Stimulated activated CD4-positive, alpha-beta T cell treated with anti-CD3 and anti-CD28 coated beads, Interleukin-1b, Interleukin-23, amount 100 ng/mL, for 24 hours (primary cell): ENCODE measurements around the gene BCAR3.
"Not testable (repeated sequence)": the region's sequence is repeated elsewhere in the genome, so short reads cannot be mapped to it uniquely, and the experiment has no call there.

ENCODE experiments used
- DNase-seq, 4 experiments: peaks; one replicate each; pipeline ENCODE4 v3.0.0-alpha.2; 2020; ENCODE audit warnings: low read depth in 4 of 4, low spot score in 1 of 4

Gene BCAR3

GRCh38 chr1:93670141-93670540 lies 11.5 kb downstream of the BCAR3 start:
- no peak for DNase-seq

GRCh38 chr1:93669369-93669768 lies 12.3 kb downstream of the BCAR3 start:
- DNase-seq: no peak

DNA sequence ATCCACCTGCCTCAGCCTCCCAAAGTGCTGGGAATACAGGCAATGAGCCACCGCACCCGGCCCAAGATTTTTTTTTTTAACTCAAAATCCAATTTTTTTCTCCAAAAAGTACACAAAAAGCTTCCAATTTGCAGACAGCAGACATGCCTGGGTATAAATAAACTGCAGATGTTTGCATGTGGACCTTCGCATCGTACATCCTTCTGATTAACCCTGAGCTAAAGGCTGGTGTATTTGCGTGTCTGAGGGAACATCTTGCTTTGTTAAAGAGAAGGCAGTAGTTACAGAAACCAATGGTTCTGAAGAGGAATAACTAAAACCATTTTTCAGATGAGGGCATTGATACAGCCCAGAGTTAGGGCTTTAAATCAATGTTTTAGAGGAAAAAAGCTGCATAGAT lies 12.7 kb downstream of the BCAR3 start:
- DNase-seq: no peak

- DNase-seq: no peak
Observed at GRCh38 chr1:93668121-93668520, 13.5 kb downstream of the BCAR3 start.

- DNase-seq: no peak
Observed at GRCh38 chr1:93667642-93668041, 14.0 kb downstream of the BCAR3 start.

DNA sequence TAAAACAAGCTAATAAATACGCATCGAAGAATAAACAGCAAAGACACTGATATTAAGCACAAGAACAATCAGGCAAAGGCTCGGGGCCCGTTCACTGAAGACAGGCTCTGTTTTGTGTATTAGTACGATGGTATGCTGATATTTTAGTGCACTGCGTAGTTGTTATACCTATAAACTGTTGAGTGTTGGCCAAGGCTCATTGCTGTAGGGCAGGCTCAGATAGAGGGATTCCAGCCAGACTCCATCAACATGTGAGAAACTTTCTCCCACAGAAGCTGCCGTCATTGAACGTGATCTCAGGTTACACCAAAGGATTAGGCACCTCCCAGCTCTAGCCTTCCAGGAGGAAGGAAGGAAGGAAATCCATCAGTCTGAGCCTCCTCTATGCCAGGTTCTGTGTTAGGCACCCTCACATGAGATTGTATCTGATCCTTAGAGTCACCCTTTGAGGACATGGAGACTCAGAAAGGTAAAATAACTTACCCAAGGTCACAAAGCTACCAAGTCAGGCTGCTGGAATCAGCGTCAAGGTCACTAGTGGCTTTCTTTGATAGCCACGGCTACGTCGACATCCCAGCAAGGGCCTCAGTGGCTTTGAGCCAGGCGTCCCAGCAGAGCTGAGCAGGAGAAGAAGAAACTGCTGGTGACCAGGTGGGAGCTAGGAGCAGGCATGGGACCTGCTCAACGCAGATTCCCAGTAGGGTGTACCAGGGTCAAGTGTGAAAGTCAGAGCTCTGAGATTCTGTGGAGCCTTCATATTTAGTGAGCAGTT lies 14.8 kb downstream of the BCAR3 start:
- no peak for DNase-seq

- DNase-seq: no peak
Observed at GRCh38 chr1:93665015-93665414, 16.6 kb downstream of the BCAR3 start.

GRCh38 chr1:93663208-93663614 lies 18.4 kb downstream of the BCAR3 start:
- DNase-seq: no peak

GRCh38 chr1:93662481-93663207 lies 19.0 kb downstream of the BCAR3 start:
- no peak for DNase-seq

GRCh38 chr1:93661829-93662474 lies 19.7 kb downstream of the BCAR3 start:
- DNase-seq: no peak

- DNase-seq: not testable (repeated sequence)
Observed at GRCh38 chr1:93661341-93661740, 20.3 kb downstream of the BCAR3 start.

DNA sequence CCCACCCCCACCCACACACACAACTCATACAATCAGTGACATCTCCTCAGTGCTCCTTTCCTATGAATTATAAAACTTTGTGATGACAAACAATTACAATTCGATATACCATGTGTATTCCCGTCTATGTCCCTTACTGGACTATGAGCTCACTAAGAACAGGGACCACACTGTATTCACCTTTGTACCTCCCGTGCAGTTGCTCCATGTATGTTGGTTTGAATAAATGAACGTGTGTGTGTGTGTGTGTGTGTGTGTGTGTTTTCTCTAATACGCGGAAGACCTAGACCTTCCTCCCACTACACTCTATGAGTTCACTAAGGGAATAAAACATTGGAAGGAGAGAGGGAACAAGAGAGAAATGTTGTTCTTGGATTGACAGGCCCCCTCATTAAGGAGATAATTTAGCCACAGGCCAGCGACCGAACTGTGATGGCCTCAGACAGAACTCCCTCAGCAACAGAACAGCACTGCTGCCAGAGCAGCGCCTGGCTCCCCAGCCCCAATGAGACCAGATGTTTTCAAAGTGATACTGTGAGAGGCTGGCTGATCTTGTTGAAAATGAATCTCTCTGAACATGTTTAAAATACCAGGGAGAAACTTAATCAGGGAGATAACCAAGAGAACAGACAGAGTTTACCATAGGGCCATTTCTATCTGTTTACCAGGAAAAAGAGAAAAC lies 21.7 kb downstream of the BCAR3 start:
- DNase-seq: no peak

- DNase-seq: no peak
Observed at GRCh38 chr1:93658188-93658587, 23.4 kb downstream of the BCAR3 start.

- no peak for DNase-seq
Observed at GRCh38 chr1:93656491-93656890, 25.1 kb downstream of the BCAR3 start.

DNA sequence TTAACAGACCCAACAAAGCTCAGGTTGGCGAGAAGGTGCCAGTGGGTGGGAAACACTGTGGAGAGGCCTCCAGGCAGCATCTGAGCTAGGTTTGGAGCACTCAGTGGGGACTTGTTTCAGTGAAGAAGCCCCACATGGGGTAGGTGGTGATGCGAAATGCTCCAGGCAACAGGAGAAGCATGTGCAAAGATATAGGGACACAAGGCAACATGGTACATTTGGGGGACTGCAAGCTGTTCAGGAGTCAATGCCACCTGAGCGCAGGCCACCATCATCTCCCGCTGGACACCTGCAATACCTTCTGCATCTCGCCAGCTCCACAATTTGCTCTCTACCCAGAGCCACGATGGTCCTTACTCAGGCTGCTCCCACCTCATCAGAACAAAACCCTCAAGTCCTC lies 28.0 kb downstream of the BCAR3 start:
- DNase-seq: no peak

DNA sequence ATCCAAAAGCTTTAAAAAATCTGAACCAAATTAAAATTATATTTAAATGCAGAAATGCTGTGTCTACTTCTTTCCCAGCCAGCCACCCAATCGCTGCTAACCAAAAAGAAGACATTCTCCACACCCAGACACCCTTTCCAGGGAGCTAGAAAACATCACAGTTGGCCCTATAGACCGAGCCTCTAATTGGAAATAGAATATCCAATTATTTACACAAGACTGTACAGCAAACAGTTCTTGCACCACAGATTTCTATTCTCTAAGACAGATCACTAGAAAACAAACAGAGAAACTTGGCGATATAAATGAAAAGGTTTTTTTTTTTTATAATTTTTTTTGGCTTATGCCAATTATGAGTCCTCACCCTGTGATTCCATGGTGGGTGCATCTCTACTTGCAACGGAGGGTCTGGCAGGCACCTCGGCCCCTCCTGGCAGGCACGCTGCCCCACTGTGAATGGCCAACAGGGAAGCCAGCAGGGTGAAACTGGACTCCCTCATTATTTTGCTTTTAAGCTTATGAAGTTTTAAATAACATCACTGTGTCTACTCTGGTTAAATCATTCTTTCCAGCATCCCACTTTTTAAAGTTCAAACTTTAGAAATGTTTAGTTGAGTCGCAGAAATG lies 29.2 kb downstream of the BCAR3 start:
- no peak for DNase-seq

GRCh38 chr1:93651695-93652094 lies 29.9 kb downstream of the BCAR3 start:
- no peak for DNase-seq

GRCh38 chr1:93650159-93650558 lies 31.5 kb downstream of the BCAR3 start:
- not testable (repeated sequence) for DNase-seq

DNA sequence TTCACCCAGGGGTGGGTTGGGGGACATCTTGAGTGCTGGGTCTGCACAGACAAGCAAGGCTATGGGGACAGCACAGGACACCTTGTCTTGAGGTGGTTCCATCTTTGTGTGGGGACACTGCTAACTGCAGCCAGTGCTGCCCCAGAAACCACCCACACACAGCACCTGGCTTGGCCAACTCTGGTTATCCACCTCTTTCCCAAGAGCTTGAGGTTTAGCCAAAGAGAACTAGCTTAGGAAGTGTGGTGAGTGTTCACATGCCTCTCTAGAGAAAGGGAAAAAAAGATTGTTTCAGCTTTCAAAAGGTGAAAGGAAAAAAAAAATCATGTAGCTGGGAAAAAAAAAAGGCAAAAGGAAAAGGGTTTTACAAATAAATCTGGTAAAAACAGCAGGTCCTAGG lies 32.4 kb downstream of the BCAR3 start:
- no peak for DNase-seq

- DNase-seq: no peak
Observed at GRCh38 chr1:93648656-93649055, 33.0 kb downstream of the BCAR3 start.

- DNase-seq: no peak
Observed at GRCh38 chr1:93641527-93641926, 40.1 kb downstream of the BCAR3 start.
